ENCODE results near the gene BCR.

GRCh38 chr22:23229646-23230045, 49.3 kb downstream of the BCR start:
- no peak for TF ChIP-seq YY1 (IDR thresholded peaks at IDR 0.05; ENCODE audit: insufficient read depth, insufficient read length)
- TF ChIP-seq SUZ12 (IDR thresholded peaks at IDR 0.05; ENCODE audit: extremely low read depth, insufficient read depth, insufficient read length), result no peak
- no peak for TF ChIP-seq ZNF274 (IDR thresholded peaks at IDR 0.05; ENCODE audit: low read depth, low read length)

All from NT2/D1 (cell line).